GM12864 (cell line): Measurements from ENCODE around the gene PDHX.

Experiments used
- DNase-seq: peaks from one replicate; pipeline ENCODE4 v3.0.0-alpha.2; 2011; ENCODE audit warnings: low read depth
- H3K4me3 ChIP-seq: 2 replicates; pipeline ENCODE4 v1.5.1; 2011; ENCODE audit warnings: mild to moderate bottlenecking, low read depth, low read length, control low read depth
- TF ChIP-seq, protein P1 (sequence below): IDR thresholded peaks from 2 replicates; pipeline ENCODE4 v1.5.1; 2011; ENCODE audit warnings: low read depth, mild to moderate bottlenecking, moderate library complexity, low read length, control low read depth, inconsistent platforms; ENCODE audit errors: missing control alignments

Gene PDHX

DNA sequence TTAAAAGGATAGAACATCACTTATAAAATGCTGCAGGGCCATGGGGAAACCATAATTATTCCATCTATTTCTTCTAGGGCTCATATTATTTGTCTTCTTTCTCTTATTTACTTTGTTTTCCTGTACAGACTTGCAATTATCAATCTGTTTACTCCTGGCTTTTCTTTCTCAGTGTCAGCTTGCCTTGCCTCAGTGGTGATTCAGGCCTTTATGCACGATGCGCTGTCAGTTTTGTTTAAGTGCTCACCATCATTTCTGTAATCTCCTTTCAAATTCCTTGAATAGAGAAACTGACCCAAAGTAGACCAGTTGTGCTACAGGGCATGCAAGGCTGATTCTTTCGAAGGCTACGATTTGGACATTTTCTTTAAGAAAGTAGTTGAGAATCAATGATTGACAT is 4.7 kb downstream of the PDHX start:
- no peak overlapping the region for H3K4me3 ChIP-seq
- TF ChIP-seq, protein P1, sequence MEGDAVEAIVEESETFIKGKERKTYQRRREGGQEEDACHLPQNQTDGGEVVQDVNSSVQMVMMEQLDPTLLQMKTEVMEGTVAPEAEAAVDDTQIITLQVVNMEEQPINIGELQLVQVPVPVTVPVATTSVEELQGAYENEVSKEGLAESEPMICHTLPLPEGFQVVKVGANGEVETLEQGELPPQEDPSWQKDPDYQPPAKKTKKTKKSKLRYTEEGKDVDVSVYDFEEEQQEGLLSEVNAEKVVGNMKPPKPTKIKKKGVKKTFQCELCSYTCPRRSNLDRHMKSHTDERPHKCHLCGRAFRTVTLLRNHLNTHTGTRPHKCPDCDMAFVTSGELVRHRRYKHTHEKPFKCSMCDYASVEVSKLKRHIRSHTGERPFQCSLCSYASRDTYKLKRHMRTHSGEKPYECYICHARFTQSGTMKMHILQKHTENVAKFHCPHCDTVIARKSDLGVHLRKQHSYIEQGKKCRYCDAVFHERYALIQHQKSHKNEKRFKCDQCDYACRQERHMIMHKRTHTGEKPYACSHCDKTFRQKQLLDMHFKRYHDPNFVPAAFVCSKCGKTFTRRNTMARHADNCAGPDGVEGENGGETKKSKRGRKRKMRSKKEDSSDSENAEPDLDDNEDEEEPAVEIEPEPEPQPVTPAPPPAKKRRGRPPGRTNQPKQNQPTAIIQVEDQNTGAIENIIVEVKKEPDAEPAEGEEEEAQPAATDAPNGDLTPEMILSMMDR = no peak
- DNase-seq = no peak

DNA sequence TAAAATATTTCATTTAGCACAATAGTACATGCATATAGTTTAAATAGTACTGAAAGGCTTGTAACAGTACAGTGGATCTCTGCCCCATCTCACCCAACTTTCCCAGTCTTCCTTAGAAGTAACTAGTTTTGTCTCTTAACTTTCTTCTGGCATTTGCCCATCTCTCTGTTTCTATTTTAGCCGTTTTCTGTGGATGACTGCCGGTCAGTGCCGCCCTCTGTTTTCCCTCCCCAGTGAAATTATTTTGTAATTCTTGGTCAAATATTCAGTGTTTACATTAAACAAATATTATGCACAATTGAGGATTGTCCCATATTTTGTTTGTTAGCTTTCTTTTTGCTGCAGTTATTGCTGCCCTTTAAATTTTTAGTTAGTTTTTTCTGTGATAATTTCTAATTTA is 8.3 kb downstream of the PDHX start:
- TF ChIP-seq, protein P1 = no peak
- no peak overlapping the region for H3K4me3 ChIP-seq

DNA sequence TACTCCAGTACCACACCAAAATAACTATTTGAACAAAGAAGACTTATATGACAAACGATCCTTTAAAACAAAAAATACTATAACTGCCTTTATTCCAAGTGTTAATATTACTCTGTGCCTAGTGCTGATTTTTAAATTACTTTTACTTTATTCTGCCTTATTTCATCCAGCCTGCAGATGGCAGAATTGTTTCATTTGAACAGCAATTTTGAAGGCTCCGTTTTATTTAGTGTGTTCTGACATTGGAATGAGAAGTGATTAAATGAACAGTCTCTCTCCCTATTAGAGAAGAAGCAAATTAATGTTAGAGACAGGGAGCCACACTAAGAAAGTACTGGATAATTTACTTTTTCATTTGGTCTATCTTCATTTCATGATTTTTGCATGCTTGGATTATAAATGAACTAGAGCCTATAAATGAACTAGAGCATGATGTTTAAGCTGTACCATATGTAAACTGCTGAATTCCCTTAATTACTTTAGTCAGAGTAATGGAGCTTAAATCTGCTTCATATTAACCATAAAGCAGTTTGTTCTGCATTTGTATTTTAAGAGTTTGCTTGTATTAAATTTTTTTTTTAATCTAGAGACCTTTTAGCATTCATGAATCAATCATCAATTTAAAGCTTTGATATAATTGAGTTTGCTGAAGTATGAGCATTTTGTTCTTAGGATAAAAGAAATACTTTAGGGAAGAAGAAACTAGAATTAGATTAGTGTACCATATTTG is 9.8 kb downstream of the PDHX start:
- TF ChIP-seq, protein P1 = peak; percentile 44
- no peak overlapping the region for H3K4me3 ChIP-seq
- DNase-seq = no peak

More for the DNA sequence above, 8.3 kb downstream of the PDHX start:
- no peak for DNase-seq

DNA sequence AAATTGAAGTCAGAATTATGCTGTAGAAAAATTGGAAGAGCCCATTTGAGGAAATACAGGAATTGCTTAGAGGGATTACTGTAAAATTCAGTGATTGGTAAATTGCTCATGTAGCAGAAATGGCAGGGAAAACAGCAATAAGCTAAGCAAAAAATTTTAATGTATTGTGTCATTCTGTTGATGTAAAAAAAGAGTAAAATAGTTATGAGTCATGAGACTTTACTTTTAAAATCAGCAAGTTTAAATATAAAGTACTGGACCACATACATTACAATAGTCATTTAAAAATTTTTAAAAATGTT is 10.4 kb downstream of the PDHX start:
- DNase-seq = no peak
- H3K4me3 ChIP-seq = no peak overlapping the region
- TF ChIP-seq, protein P1 = no peak

DNA sequence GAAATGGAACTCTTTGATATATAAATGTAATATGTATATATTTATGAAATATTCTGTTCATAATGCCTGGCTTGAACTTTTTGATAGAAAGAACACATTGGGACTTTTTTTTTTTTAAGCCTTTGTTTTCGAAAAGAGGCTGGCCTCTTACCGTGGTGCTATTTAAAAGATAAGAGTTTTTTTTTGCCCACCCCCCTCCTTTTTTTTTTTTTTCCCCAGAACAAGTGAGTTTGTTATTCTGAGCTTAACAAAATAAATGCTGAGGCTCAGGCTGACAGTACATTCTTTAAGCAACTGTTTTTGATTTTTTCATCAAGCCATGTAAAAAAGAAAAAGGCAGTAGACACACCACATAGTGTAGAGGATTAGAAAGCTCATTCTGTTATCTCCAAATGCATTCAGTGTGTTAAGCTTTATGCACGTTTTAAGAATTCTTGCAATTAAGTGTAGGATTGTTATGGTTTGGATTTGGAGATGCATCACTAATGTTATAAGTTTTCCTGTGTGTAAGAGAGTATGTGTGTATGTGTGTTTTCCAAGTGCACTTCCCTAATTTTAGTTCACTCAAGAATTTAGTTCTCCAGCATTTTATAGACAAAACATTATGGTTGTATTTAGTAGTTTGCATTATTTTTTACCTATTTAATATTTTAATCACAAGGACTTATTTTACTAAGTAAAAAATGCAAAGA is 12.0 kb downstream of the PDHX start:
- TF ChIP-seq, protein P1 = no peak
- no peak for DNase-seq
- no peak overlapping the region for H3K4me3 ChIP-seq

DNA sequence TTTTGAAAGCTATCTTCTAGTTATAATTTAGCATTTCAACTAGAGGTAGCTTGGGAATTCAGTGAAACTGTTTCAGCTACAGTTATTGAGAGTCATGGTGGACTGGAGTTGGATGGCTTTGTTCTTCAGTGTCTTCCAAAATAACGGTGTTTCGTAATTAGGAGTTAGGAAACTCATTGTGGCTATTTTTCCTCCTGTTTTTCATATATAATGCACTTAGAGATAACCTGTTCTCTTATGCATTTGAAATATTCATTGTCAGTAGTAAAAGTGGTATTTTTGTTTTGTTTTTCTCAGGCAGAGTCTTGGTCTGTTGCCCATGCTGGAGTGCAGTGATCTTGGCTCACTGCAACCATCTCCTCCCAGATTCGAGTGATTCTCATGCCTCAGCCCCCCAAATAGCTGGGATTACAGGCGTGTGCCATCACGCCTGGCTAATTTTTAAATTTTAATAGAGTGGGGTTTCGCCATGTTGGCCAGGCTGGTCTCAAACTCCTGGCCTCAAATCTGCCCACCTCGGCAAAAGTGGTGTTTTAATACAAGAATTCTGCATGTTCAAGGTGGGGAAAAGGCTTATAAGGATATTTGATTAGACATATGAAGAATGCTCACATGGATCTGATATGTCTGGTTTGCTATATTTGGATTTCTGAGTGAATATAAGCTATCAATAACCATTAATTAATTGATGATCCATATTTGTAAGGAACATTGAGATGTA is 12.7 kb downstream of the PDHX start:
- no peak overlapping the region for H3K4me3 ChIP-seq
- TF ChIP-seq, protein P1 = no peak
- DNase-seq = no peak
